Activated T-cell treated with anti-CD3 and anti-CD28 coated beads, Interleukin-2, amount 50 U/mL, for 72 hours (primary cell): ENCODE data around the gene C6orf89. TPM values are rescaled to one million over a fixed set of nuclear protein-coding genes. Genes with fewer than 3 reads are reported as not detected.

Experiments used
- ATAC-seq, 2 donors: fragments of 150-1000 bp; cut with Tn5 transposase; replicated peaks in 1 of 2; 2 replicates each; pipeline ENCODE4 v1.10.0; 2021; ENCODE audit warnings: moderate library complexity in 2 of 2, mild to moderate bottlenecking in 1 of 2
- DNase-seq, 2 donors: peaks; one replicate each; pipeline ENCODE4 v3.0.0; 2021 to 2022; ENCODE audit warnings: mixed read lengths in 1 of 2
- H3K27ac Mint-ChIP-seq: one replicate; pipeline ENCODE4 v1.8.0; 2022; ENCODE audit warnings: mild to moderate bottlenecking, moderate library complexity, mixed read lengths
- H3K27me3 Mint-ChIP-seq: one replicate; pipeline ENCODE4 v1.8.0; 2022; ENCODE audit warnings: low read depth, mixed read lengths
- H3K36me3 Mint-ChIP-seq, 2 donors: one replicate each; pipeline ENCODE4 v1.8.0; 2022; ENCODE audit warnings: mixed read lengths in 2 of 2, mild to moderate bottlenecking in 1 of 2; ENCODE audit not compliant: insufficient read depth in 2 of 2
- H3K4me1 Mint-ChIP-seq: one replicate; pipeline ENCODE4 v1.8.0; 2022; ENCODE audit warnings: low read depth, mixed read lengths
- H3K4me3 Mint-ChIP-seq, 2 donors: one replicate each; pipeline ENCODE4 v1.8.0; 2022; ENCODE audit warnings: mild to moderate bottlenecking in 2 of 2, mixed read lengths in 2 of 2, moderate library complexity in 2 of 2
- H3K9me3 Mint-ChIP-seq, 2 donors: one replicate each; pipeline ENCODE4 v1.8.0; 2022; ENCODE audit warnings: mixed read lengths in 2 of 2
- total RNA-seq, 2 donors: library from RNA; stranded (reverse); gene quantifications; one replicate each; pipeline ENCODE4 v1.2.3, GENCODE V29; 2022

Gene C6orf89
- total RNA-seq, 2 donors from 2014 or later: 53.1 to 54.6 TPM

DNA sequence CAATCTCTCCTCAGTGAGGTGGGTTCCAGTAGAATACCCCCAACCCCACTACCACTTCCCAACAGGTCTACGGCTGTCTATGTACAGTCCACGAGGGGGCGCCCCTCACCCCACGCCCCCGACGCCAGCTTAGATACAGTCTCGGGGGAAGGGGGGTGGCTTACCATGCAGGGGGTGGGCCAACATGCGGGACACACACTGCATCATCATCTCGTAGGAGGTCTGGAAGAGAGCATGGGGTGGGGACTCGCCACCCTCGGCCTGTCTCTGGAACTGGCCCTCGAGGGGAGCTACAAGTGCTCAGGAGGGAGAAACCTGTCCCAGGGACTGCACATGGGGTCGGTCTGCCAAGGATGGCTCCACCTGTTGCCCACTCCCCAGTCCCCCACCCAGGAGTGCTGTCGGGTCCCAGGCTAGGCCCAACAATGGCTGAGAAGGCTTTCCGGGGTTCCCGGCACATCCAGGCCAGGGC is 91.8 kb downstream of the C6orf89 start:
- Mint-ChIP-seq H3K27me3 (no peaks in the 10 kb centered on the region), H3K4me1 (peaks cover 30% of the 10 kb centered on the region), H3K4me3 (no peak overlapping the region), H3K9me3 (no peaks in the 10 kb centered on the region), H3K36me3 (peaks cover 0 to 15% of the 10 kb centered on the region in 2 donors), H3K27ac (no peak overlapping the region)
- DNase-seq (no peak), ATAC-seq (no peak)

Other genes starting within 250 kb of the C6orf89 start
- 10 to 100 TPM; 59.9 to 60.4 TPM for gene CDKN1A, start 207.2 kb upstream of the C6orf89 start, total RNA-seq
- under 1 TPM; 0.05 to 0.09 TPM for gene RAB44, start 188.1 kb upstream of the C6orf89 start, total RNA-seq
- 1 to 10 TPM in 1 of 2 donors, under 1 TPM in 1; 0.48 to 2.6 TPM for gene CPNE5, start 46.5 kb upstream of the C6orf89 start, total RNA-seq
- 10 to 100 TPM; 32.6 to 43.0 TPM for gene PPIL1, start 11.1 kb upstream of the C6orf89 start, total RNA-seq
- 1 to 10 TPM in 1 of 2 donors, under 1 TPM in 1; 0.14 to 4.2 TPM for gene PI16, start 68.8 kb downstream of the C6orf89 start, total RNA-seq
- 100 to 1,000 TPM; 116 to 149 TPM for gene MTCH1, start 100.2 kb downstream of the C6orf89 start, total RNA-seq
- 1 to 10 TPM; 1.4 to 3.2 TPM for gene FGD2, start 119.7 kb downstream of the C6orf89 start, total RNA-seq